ENCODE data around the gene TCF4. TPM values are rescaled to one million over a fixed set of nuclear protein-coding genes. Genes with fewer than 3 reads are reported as not detected.

Gene TCF4
- polyA plus RNA-seq, 1 of the 3 experiments (the other 2 are of a cell fraction) = 39.1 TPM

DNA sequence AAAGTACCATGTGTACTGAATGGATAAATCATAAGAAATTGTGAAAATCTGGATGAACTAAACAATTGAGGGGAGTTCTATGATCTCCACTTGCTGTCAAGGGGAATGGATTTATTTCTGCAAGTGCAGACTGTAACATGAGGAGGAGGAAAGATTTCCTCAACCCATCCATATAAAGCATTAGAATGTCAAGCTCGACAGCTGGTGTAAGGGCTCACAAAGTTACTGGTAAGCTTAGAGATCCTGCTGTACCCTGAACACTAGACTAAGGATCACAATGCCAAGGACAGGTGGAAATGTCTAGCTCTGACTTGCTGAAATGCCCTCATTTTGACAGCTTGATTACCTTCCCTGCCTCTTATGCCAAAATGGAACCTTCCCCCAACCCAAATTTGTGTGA is 125.3 kb downstream of the TCF4 start:
- H3K9ac ChIP-seq = no peak overlapping the region
- no peaks in the 10 kb centered on the region for H3K27me3 ChIP-seq (ENCODE audit: insufficient read depth)
- peaks cover 44% of the 10 kb centered on the region; the same call in 1 of the 2 replicates for H3K79me2 ChIP-seq (ENCODE audit: insufficient read depth)
- TF ChIP-seq EP300 (IDR thresholded peaks at IDR 0.05; ENCODE audit: borderline replicate concordance in 1 of 2, low read depth in 1 of 2, low read length in 1 of 2) (no peak), FOXM1 (IDR thresholded peaks at IDR 0.05; ENCODE audit: low read depth) (no peak), TAF1 (IDR thresholded peaks at IDR 0.05; ENCODE audit: borderline replicate concordance, low read depth, low read length) (no peak), IRF3 (IDR thresholded peaks at IDR 0.05; ENCODE audit: low read depth, low read length) (no peak), FOXJ3 (CRISPR knock-in tag; IDR thresholded peaks at IDR 0.05) (no peak), NRF1 (IDR thresholded peaks at IDR 0.05; ENCODE audit: low read depth, low read length) (no peak), EZH2phosphoT487 (IDR thresholded peaks at IDR 0.05; ENCODE audit: borderline replicate concordance, low read depth) (no peak), YY1 (IDR thresholded peaks at IDR 0.05; ENCODE audit: low read depth) (no peak), CHD2 (IDR thresholded peaks at IDR 0.05; ENCODE audit: low read length, partially characterized antibody) (no peak), SMC3 (IDR thresholded peaks at IDR 0.05; ENCODE audit: low read depth, low read length) (no peak), FOSL2 (IDR thresholded peaks at IDR 0.05; ENCODE audit: borderline replicate concordance, low read depth) (no peak), GABPA (IDR thresholded peaks at IDR 0.05; ENCODE audit: low read depth) (no peak), USF2 (IDR thresholded peaks at IDR 0.05; ENCODE audit: borderline replicate concordance, low read depth, low read length) (no peak)
- TF ChIP-seq, protein P1, sequence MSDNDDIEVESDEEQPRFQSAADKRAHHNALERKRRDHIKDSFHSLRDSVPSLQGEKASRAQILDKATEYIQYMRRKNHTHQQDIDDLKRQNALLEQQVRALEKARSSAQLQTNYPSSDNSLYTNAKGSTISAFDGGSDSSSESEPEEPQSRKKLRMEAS (IDR thresholded peaks at IDR 0.05; ENCODE audit: low read depth) = no peak
- WGBS (ENCODE audit: low lambda C conversion rate) = 75% methylated on average over 1 of the region's 1 CpG
- H4K20me1 ChIP-seq (ENCODE audit: insufficient read depth) = no peaks in the 10 kb centered on the region
- H2AFZ ChIP-seq (ENCODE audit: low read depth) = no peak overlapping the region
- peaks cover 11 to 46% of the 10 kb centered on the region in 2 experiments; a peak in 3 of 4 replicates for H3K4me1 ChIP-seq (ENCODE audit: control insufficient read depth in 1 of 2, insufficient read depth in 2 of 2, low read depth in 1 of 2, low read length in 1 of 2)
- H3K9me2 ChIP-seq = no peaks in the 10 kb centered on the region
- no peak overlapping the region for H3K4me3 ChIP-seq (ENCODE audit: low read depth in 2 of 2, low read length in 1 of 2)
- peaks cover 16 to 27% of the 10 kb centered on the region in 2 experiments for H3K36me3 ChIP-seq (replicated peaks in 1 of 2; ENCODE audit: control insufficient read depth in 1 of 2, insufficient read depth in 2 of 2, low read length in 1 of 2)
- no peak for DNase-seq
- no peak overlapping the region for H3K4me2 ChIP-seq
- POLR2A ChIA-PET = no interaction called here
- peaks cover 7% of the 10 kb centered on the region for H3F3A ChIP-seq (replicated peaks; ENCODE audit: insufficient read depth)
- H3K27ac ChIP-seq (ENCODE audit: low read depth in 2 of 2, low read length in 1 of 2) = 0 out of 4 replicates have a peak overlapping the region, but pooled peaks of 1 of the 2 experiments have one; percentile 22
- no peaks in the 10 kb centered on the region for H3K9me3 ChIP-seq
- CTCF ChIA-PET = interaction anchor here (0.6 to 1.4 kb wide), 2 partner anchors 11 to 47 kb away, joined by 3 to 4 read pairs; no protein-coding TSS in a partner anchor

- Histone ChIP-seq H3K9me2 (no peaks in the 10 kb centered on the region), H3K27ac (ENCODE audit: low read depth in 2 of 2, low read length in 1 of 2) (no peak overlapping the region; a peak in 1 of 4 replicates), H3K36me3 (replicated peaks in 1 of 2; ENCODE audit: control insufficient read depth in 1 of 2, insufficient read depth in 2 of 2, low read length in 1 of 2) (peaks cover 16 to 27% of the 10 kb centered on the region in 2 experiments), H4K20me1 (ENCODE audit: insufficient read depth) (no peaks in the 10 kb centered on the region), H3K27me3 (ENCODE audit: insufficient read depth) (no peaks in the 10 kb centered on the region), H3K4me2 (no peak overlapping the region), H3K79me2 (ENCODE audit: insufficient read depth) (peaks cover 48% of the 10 kb centered on the region; the same call in 1 of the 2 replicates), H2AFZ (ENCODE audit: low read depth) (no peak overlapping the region), H3F3A (replicated peaks; ENCODE audit: insufficient read depth) (peaks cover 13% of the 10 kb centered on the region), H3K9ac (no peak overlapping the region), H3K9me3 (no peaks in the 10 kb centered on the region), H3K4me1 (ENCODE audit: control insufficient read depth in 1 of 2, insufficient read depth in 2 of 2, low read depth in 1 of 2, low read length in 1 of 2) (peaks cover 11 to 42% of the 10 kb centered on the region in 2 experiments; a peak in 3 of 4 replicates), H3K4me3 (ENCODE audit: low read depth in 2 of 2, low read length in 1 of 2) (no peak overlapping the region)
- WGBS (ENCODE audit: low lambda C conversion rate) = 80% methylated on average over 4 of the region's 4 CpGs
- POLR2A ChIA-PET = no interaction called here
- CTCF ChIA-PET = interaction anchor here (0.5 to 1.4 kb wide), 3 partner anchors 47 to 228 kb away, joined by 3 to 4 read pairs (median 3); no protein-coding TSS in a partner anchor
- DNase-seq = no peak
- no peak for TF ChIP-seq TCF12 (IDR thresholded peaks at IDR 0.05)
- TF ChIP-seq USF2 (IDR thresholded peaks at IDR 0.05; ENCODE audit: borderline replicate concordance, low read depth, low read length) = no peak
- TF ChIP-seq POLR2AphosphoS5 (IDR thresholded peaks at IDR 0.05; ENCODE audit: low read depth, low read length) = no peak
- TF ChIP-seq, protein P2, sequence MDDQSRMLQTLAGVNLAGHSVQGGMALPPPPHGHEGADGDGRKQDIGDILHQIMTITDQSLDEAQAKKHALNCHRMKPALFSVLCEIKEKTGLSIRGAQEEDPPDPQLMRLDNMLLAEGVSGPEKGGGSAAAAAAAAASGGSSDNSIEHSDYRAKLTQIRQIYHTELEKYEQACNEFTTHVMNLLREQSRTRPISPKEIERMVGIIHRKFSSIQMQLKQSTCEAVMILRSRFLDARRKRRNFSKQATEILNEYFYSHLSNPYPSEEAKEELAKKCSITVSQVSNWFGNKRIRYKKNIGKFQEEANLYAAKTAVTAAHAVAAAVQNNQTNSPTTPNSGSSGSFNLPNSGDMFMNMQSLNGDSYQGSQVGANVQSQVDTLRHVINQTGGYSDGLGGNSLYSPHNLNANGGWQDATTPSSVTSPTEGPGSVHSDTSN (IDR thresholded peaks at IDR 0.05) = no peak
- TF ChIP-seq EZH2phosphoT487 (IDR thresholded peaks at IDR 0.05; ENCODE audit: borderline replicate concordance, low read depth) = no peak
- no peak for TF ChIP-seq GATA2 (CRISPR knock-in tag; IDR thresholded peaks at IDR 0.05)
- no peak for TF ChIP-seq MXI1 (IDR thresholded peaks at IDR 0.05; ENCODE audit: low read depth, low read length)
- TF ChIP-seq, protein P3, sequence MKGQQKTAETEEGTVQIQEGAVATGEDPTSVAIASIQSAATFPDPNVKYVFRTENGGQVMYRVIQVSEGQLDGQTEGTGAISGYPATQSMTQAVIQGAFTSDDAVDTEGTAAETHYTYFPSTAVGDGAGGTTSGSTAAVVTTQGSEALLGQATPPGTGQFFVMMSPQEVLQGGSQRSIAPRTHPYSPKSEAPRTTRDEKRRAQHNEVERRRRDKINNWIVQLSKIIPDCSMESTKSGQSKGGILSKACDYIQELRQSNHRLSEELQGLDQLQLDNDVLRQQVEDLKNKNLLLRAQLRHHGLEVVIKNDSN (IDR thresholded peaks at IDR 0.05; ENCODE audit: borderline replicate concordance, low read depth) = no peak
- TF ChIP-seq EP300 (IDR thresholded peaks at IDR 0.05; ENCODE audit: borderline replicate concordance in 1 of 2, low read depth in 1 of 2, low read length in 1 of 2) = no peak
- no peak for TF ChIP-seq JUND (IDR thresholded peaks at IDR 0.05)
- TF ChIP-seq CHD2 (IDR thresholded peaks at IDR 0.05; ENCODE audit: low read length, partially characterized antibody) = no peak
Observed at GRCh38 chr18:55461848-55462247, 126.1 kb downstream of the TCF4 start.
